GM21381 (cell line): Measurements from ENCODE around the gene NPIPA8.
"Not testable (repeated sequence)": the region's sequence is repeated elsewhere in the genome, so short reads cannot be mapped to it uniquely, and the experiment has no call there.

Source experiments
- ATAC-seq: cut with Tn5 transposase; IDR thresholded peaks from one replicate; pipeline ENCODE4 v1.9.1; 2021; ENCODE audit warnings: mild to moderate bottlenecking, moderate library complexity; ENCODE audit not compliant: unreplicated experiment

NPIPA8 gene

GRCh38 chr16:18336636-18337035, at the start of gene NPIPA8:
NPIPA8 (minus strand) TSS chr16:18336736; CDS start chr16:18332662, 4,074 bp downstream.
- ATAC-seq, result not testable (repeated sequence)

DNA sequence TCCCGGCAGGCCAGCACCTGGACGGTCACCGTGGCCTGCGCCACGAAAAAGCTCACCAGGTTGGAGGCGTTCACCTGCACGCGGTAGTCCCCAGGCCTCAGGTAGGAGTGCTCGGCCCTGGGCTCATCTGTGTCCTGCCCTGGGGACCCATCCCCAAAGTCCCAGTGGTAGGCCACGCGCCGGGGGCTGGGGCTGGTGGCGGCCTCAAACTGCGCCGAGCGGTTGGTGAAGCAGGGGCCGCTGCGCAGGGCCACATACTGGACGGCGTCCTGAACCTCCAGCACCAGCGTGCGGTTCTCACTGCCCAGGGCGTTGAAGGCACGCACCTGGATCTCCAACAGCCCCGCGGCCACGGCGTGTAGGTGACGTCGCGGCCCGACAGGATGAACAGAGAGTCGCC, 48.7 kb upstream of the NPIPA8 start:
- not testable (repeated sequence) for ATAC-seq

DNA sequence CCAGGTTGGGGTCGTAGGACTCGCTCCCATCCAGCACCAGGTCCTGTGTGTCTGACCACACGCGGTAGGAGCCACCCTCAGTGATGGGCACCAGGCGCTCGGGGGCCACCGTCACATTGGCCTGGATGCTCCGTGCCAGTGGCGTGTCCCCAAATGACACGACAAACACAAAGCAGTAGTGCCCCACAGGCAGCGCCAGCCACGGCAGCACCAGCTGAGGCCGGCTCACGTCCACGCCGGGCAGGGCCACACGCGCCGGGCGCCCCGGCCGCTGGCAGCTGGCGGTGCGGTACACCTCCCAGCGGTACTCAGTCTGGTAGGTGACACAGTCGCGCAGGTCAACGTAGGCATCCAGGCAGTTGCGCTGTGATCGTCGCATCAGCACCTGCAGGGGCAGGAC, 48.3 kb upstream of the NPIPA8 start:
- ATAC-seq, result not testable (repeated sequence)

GRCh38 chr16:18384098-18384636, 47.6 kb upstream of the NPIPA8 start:
- ATAC-seq, result not testable (repeated sequence)

GRCh38 chr16:18382696-18383095, 46.2 kb upstream of the NPIPA8 start:
- ATAC-seq, result not testable (repeated sequence)

DNA sequence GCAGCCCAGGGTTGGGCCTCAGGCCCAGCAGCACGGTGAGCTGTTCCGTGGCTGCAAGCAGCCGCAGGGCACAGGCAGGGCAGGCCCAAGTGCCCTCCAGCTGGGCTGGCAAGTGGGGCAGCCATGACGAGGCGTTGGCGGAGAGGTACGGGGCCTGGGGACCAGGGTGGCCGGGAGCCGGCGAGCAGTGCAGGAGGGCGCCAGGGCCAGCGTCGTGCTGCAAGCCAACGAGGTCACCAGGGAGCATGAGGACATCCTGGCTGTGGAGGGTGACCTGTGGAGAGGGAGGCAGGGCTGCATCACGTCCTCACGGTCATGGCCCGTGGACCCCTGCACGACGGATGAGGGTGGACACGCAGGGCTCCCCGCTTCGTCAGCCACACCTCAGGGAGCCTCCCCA, 11.2 kb upstream of the NPIPA8 start:
- ATAC-seq, result not testable (repeated sequence)

- ATAC-seq, result not testable (repeated sequence)
Observed at GRCh38 chr16:18346993-18347392, 10.5 kb upstream of the NPIPA8 start.

GRCh38 chr16:18344634-18345033, 8.1 kb upstream of the NPIPA8 start:
- not testable (repeated sequence) for ATAC-seq

GRCh38 chr16:18341986-18342385, 5.5 kb upstream of the NPIPA8 start:
- ATAC-seq, result not testable (repeated sequence)

GRCh38 chr16:18341417-18341960, 5.0 kb upstream of the NPIPA8 start:
- not testable (repeated sequence) for ATAC-seq

- not testable (repeated sequence) for ATAC-seq
Observed at GRCh38 chr16:18339210-18339609, 2.7 kb upstream of the NPIPA8 start.

DNA sequence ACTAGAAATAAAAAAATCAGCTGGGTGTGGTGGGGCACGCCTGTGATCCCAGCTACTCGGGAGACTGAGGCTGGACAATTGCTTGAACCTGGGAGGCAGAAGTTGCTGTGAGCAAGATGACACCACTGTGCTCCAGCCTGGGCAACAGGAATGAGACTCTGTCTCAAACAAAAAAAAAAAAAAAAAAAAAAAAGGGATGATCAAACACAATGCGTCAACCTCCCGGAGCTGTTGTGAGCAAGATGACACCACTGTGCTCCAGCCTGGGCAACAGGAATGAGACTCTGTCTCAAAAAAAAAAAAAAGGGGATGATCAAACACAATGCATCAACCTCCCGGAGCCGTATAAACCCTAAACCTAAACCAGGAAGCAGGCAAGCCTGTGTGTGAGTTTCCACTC, 24.7 kb downstream of the NPIPA8 start:
- not testable (repeated sequence) for ATAC-seq

DNA sequence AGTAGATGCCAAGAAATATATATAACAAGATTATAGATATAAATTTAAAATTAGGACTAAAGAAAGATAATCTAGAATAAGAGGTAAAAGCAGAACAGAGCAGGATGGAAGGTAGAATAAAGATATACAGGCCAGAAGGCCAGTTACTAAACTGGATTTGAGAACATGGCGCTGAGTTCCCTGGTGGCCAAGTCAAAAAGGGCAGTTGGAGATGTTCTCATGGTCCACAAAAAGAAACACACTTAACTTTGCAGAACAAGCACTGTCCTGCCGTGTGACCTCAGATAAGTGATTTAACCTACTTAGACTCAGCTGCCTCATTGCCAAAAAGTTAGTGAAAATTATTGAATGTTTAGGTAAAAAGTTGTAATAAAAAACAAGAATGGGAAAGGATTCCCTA, 27.4 kb downstream of the NPIPA8 start:
- not testable (repeated sequence) for ATAC-seq

DNA sequence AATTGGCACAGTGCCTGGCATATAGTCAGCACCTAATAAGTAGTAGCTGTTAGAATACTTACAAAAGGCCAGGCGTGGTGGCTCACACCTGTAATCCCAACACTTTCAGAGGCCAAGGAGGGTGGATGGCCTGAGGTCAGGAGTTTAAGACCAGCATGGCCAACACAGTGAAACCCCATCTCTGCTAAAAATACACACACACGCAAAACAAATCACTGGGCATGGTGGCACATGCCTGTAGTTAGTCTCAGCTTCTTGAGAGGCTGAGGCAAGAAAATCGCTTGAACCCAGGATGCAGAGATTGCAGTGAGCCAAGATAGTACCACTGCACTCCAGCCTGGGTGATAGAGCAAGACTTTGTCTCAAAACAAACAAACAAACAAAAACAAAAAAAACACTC, 29.3 kb downstream of the NPIPA8 start:
- ATAC-seq, result not testable (repeated sequence)

- ATAC-seq, result not testable (repeated sequence)
Observed at GRCh38 chr16:18306066-18306465, 30.5 kb downstream of the NPIPA8 start.

- ATAC-seq, result not testable (repeated sequence)
Observed at GRCh38 chr16:18303059-18303706, 33.4 kb downstream of the NPIPA8 start.

GRCh38 chr16:18297714-18298113, 38.8 kb downstream of the NPIPA8 start:
- not testable (repeated sequence) for ATAC-seq

DNA sequence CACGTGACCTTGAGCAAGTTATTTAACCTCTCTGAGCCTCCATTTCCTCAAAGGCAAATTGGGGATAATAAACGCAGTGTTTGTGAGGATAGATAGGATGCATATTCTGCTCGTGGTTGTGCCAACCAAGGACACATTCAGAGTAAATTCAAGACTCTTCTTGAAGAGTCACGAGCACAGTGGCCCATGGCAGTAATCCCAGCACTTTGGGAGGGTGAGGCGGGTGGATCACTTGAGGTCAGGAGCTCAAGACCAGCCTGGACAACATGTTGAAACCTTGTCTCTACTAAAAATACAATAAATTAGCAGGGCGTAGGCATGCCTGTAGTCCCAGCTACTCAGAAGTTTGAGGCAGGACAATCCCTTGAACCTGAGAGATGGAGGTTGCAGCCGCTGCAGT, 39.6 kb downstream of the NPIPA8 start:
- ATAC-seq, result not testable (repeated sequence)

- not testable (repeated sequence) for ATAC-seq
Observed at GRCh38 chr16:18294371-18294770, 42.2 kb downstream of the NPIPA8 start.

- not testable (repeated sequence) for ATAC-seq
Observed at GRCh38 chr16:18293337-18293956, 43.1 kb downstream of the NPIPA8 start.

DNA sequence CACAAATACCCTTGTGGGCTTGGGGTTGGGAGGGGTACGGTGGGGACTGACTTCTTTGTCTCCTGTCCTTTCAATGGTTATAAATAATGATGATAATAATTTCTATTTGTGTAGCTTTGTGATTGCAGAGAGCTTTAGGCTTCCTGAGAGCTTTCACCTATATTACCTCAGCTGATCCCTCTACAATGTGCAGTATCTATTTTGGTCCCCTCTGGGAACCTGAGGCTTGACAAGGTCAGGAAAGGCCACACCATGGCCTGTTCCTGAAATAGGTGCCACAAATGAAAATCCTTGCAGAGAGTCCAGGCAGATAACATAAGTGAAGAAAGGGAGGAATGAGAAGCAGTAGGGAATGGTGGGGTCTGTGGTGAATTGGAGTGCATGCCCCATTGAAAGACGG, 45.6 kb downstream of the NPIPA8 start:
- ATAC-seq, result not testable (repeated sequence)

DNA sequence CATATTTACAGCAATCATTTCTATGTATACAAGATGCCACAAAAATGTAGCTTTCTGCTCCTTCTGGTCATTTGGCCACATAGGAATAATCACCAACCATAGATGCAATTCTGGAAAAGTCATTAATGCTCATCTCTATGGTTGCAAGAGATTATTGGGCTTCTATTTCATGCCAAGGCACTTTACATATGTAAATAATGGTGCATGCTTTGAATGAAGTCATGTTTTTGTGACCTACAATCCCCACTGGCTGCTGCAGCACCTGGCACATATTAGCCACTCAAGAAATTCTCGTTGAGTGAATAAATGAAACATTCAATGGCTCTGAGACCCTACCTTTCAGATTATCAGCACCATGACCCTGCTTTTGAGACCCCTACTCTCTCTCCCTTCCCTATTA, 50.2 kb downstream of the NPIPA8 start:
- ATAC-seq, result not testable (repeated sequence)
